ENCODE results near the gene PLEK2. TPM values are rescaled to one million over a fixed set of nuclear protein-coding genes. Genes with fewer than 3 reads are reported as not detected.

PLEK2 gene
- total RNA-seq, 1 donor = 2.2 TPM

DNA sequence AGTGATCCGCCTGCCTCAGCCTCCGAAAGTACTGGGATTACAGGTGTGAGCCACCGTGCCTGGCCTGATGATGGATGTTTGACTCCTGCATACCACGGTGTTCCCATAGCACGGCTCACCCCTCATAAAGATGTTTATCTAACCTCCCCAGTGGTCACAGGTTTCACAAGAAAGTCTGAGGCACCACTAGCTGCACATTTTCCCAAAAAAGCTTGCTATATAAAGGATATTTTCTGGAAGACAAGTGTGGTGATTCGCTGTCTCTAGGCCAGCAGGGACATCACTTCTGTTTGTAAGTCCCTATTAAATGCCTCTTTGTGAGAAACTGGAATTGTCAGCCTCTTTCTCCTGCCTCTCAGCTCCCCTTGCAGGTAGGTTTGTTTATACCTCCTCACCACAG lies 18.3 kb downstream of the PLEK2 start:
- no peak overlapping the region for H3K4me3 ChIP-seq (ENCODE audit: low read depth, low read length)
- DNase-seq (ENCODE audit: low read depth) = peak; percentile 19

DNA sequence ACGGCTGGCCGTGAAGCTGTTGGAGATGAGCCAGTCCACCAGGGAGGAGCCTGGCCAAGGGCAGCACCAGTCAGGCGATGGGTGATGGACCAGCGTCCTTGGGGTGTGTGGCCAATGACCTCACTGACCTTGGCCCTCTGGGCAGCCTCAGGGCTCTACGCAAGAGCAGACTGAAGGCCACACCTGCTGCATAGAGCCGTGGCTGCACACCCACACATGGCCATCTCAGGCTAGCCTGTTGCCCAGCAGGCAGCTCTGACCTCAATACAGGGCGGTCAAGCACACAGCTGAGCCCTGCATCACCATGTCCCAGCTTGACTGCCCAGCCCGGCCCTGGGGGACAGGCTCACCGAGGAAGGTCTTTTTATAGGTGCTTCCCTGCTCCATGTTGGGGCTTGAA lies 19.2 kb downstream of the PLEK2 start:
- no peak for DNase-seq (ENCODE audit: low read depth)
- TF ChIP-seq, protein P1, sequence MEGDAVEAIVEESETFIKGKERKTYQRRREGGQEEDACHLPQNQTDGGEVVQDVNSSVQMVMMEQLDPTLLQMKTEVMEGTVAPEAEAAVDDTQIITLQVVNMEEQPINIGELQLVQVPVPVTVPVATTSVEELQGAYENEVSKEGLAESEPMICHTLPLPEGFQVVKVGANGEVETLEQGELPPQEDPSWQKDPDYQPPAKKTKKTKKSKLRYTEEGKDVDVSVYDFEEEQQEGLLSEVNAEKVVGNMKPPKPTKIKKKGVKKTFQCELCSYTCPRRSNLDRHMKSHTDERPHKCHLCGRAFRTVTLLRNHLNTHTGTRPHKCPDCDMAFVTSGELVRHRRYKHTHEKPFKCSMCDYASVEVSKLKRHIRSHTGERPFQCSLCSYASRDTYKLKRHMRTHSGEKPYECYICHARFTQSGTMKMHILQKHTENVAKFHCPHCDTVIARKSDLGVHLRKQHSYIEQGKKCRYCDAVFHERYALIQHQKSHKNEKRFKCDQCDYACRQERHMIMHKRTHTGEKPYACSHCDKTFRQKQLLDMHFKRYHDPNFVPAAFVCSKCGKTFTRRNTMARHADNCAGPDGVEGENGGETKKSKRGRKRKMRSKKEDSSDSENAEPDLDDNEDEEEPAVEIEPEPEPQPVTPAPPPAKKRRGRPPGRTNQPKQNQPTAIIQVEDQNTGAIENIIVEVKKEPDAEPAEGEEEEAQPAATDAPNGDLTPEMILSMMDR (IDR thresholded peaks at IDR 0.05; ENCODE audit: insufficient read depth, low read depth, low read length) = no peak
- no peak overlapping the region for H3K4me3 ChIP-seq (ENCODE audit: low read depth, low read length)

More for the DNA sequence above, 18.3 kb downstream of the PLEK2 start:
- TF ChIP-seq, protein P1 (IDR thresholded peaks at IDR 0.05; ENCODE audit: insufficient read depth, low read depth, low read length) = no peak

DNA sequence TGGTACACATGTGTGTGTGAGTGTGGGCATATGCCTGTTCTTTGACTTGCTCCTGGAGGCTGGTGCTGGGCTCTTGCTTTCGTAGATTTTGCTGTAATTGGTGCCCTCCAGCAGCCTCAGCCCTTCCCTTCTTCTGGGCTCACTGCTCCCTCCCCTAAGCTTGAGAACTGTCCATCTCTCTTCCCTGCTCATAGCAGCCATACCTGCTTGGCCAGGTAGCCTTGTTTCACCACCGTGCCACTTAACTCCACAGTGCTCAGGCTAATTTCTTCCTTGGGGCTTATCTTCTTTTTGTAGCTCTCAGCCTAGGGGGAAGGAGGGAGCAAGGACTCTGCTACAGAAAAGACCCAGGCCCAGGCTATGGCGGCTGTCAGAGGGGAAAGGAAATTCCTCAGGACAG lies 19.8 kb downstream of the PLEK2 start:
- no peak for DNase-seq (ENCODE audit: low read depth)
- TF ChIP-seq, protein P1 (IDR thresholded peaks at IDR 0.05; ENCODE audit: insufficient read depth, low read depth, low read length) = no peak
- H3K4me3 ChIP-seq (ENCODE audit: low read depth, low read length) = no peak overlapping the region

DNA sequence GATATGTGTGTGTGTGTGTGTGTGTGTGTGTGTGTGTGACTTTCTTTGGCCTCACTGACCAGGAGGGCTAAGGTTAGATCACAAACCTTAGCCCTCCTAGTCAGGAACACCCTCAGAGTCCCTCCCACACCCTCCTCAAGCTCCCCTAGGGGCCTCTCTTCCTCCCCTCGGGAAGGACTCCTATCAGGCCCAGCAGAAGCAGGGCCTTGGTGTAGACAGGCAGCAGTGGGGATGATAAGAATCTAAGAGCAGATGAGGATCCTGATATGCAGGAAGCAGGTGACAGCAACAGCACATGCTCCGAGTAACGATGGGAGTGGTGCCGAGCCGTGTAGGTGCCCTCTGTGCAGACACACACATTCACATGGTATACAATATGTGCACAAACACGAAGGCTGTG lies 20.7 kb downstream of the PLEK2 start:
- no peak overlapping the region for H3K4me3 ChIP-seq (ENCODE audit: low read depth, low read length)
- TF ChIP-seq, protein P1 (IDR thresholded peaks at IDR 0.05; ENCODE audit: insufficient read depth, low read depth, low read length) = no peak
- DNase-seq (ENCODE audit: low read depth) = no peak

DNA sequence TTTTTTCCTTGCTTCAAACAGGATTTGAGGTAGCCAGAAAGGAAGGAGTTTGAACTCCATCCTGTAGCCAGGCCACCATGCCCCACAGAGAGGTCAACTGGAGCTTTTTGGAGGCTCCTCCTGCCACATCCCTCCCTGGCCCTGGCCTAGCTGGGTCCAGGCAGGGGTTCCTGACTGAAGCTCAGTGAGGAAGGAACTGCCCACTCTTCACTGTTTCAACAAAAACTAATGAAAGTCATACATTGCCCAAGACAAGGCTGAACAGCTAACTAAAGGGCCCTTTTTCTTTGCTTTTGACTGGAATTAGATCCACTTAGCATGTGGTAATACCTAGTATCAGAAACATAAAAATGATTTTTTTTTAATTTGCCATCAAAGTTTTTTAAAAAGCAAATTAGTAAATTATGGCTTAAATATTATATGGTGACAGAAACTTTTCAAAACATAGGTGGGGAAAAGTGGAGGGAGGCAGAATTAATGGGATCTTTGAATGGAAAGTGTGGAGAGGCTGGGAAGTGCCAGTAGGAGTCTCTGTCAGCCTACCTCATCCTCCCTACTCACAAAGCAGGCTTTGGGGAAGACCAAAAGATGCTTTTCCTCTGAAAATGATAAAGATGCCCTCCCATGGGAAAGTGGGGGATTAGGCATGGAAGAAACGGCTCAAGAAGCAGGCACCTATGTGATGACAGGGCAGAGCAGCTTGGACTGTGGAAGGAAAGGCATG lies 22.0 kb downstream of the PLEK2 start:
- TF ChIP-seq, protein P1 (IDR thresholded peaks at IDR 0.05; ENCODE audit: insufficient read depth, low read depth, low read length) = peak; percentile 8
- no peak overlapping the region for H3K4me3 ChIP-seq (ENCODE audit: low read depth, low read length)
- DNase-seq (ENCODE audit: low read depth) = no peak

DNA sequence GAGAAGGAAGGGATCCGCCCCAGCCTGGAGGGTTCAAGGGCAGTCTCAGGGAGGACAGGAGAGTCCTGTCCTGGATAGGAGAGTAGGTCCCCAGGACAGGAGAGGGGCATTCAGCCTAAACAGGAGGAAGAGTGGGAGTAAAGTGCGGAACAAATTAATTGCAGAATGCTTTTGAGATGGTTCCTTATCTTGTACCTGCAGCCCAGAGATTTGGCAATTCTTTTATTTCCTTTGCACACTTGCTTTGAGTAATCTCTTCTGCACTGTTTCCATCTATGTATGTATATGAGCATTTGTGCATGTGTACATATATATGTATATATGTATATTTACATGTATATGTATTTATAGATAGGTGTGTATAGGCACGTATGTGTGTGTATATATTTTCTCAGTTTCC lies 22.7 kb downstream of the PLEK2 start:
- DNase-seq (ENCODE audit: low read depth) = no peak
- TF ChIP-seq, protein P1 (IDR thresholded peaks at IDR 0.05; ENCODE audit: insufficient read depth, low read depth, low read length) = no peak
- no peak overlapping the region for H3K4me3 ChIP-seq (ENCODE audit: low read depth, low read length)

DNA sequence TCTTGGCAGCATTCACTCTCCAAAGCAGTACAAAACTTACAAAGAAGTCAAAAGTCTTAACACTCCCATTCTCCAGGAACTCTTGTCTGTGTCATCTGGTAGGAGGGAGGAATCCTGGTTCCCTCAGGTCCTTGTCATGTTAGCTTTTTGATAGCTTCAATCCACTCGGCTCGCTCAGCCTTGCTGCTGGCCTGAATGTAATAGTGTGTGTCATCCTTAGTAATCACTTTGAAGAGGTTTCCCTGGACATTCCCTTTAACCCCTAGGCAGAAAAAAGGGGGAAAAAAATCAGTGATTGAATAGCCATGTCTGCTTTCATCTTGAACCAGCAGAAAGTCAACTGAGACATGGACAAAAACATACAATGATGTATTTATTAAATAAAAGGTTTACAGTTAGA lies 24.8 kb downstream of the PLEK2 start:
- H3K4me3 ChIP-seq (ENCODE audit: low read depth, low read length) = no peak overlapping the region
- TF ChIP-seq, protein P1 (IDR thresholded peaks at IDR 0.05; ENCODE audit: insufficient read depth, low read depth, low read length) = no peak
- DNase-seq (ENCODE audit: low read depth) = no peak

Measured in fibroblast of villous mesenchyme (primary cell).